OCI-LY7 (cell line): ENCODE results near the gene C19orf81. TPM values are rescaled to one million over a fixed set of nuclear protein-coding genes. Genes with fewer than 3 reads are reported as not detected.
"Not testable (repeated sequence)": the region's sequence is repeated elsewhere in the genome, so short reads cannot be mapped to it uniquely, and the experiment has no call there.

Experiments
- BruUV-seq: library from RNA; stranded (reverse); fragments of 400-500 nt; replicated peaks from 2 replicates; lab custom pipeline; 2021; lab: Mats Ljungman, UMichigan
- CTCF ChIA-PET: fragments of 300-600 bp; sonication (Branson Sonifier 250); formaldehyde crosslinking; loops from one replicate; lab custom pipeline; 2022; ENCODE audit warnings: antibody characterized with exemption; ENCODE audit not compliant: unreplicated experiment; lab: Charles Lee
- POLR2A ChIA-PET: fragments of 300-600 bp; sonication (Branson Sonifier 250); formaldehyde crosslinking; loops from one replicate; lab custom pipeline; 2022; ENCODE audit warnings: antibody characterized with exemption; lab: Charles Lee
- DNase-seq: peaks from one replicate; pipeline ENCODE4 v3.0.0-alpha.2; 2015; ENCODE audit warnings: low spot score
- H2AFZ ChIP-seq: fragments of 200-600 bp; sonication (generic), shearing (Covaris generic); 2 replicates; pipeline ENCODE4 v1.6.1; 2014; ENCODE audit warnings: mild to moderate bottlenecking, antibody characterized with exemption, low read length, moderate library complexity
- H3K27ac ChIP-seq: fragments of 200-600 bp; sonication (generic); 2 replicates; pipeline ENCODE4 v1.5.1; 2014; ENCODE audit warnings: mixed run types, low read depth, mild to moderate bottlenecking, moderate library complexity, low read length, inconsistent platforms; ENCODE audit not compliant: poor library complexity, severe bottlenecking
- H3K36me3 ChIP-seq: fragments of 200-600 bp; sonication (generic); 2 replicates; pipeline ENCODE4 v1.6.1; 2014; ENCODE audit warnings: mild to moderate bottlenecking, antibody characterized with exemption, low read length, moderate library complexity, mixed read lengths; ENCODE audit not compliant: insufficient read depth
- H3K4me1 ChIP-seq: fragments of 200-600 bp; sonication (generic); 2 replicates; pipeline ENCODE4 v1.5.1; 2014; ENCODE audit warnings: mild to moderate bottlenecking, low read length; ENCODE audit not compliant: insufficient read depth, poor library complexity, severe bottlenecking
- H3K4me2 ChIP-seq: fragments of 200-600 bp; sonication (generic); 2 replicates; pipeline ENCODE4 v1.6.1; 2014; ENCODE audit warnings: mild to moderate bottlenecking, low read length
- H3K4me3 ChIP-seq: fragments of 200-600 bp; sonication (generic); 2 replicates; pipeline ENCODE4 v1.5.1; 2014; ENCODE audit warnings: mild to moderate bottlenecking, low read depth, low read length; ENCODE audit not compliant: poor library complexity, severe bottlenecking
- H3K79me2 ChIP-seq: fragments of 200-600 bp; sonication (generic); 2 replicates; pipeline ENCODE4 v1.6.1; 2016; ENCODE audit warnings: low read depth, mild to moderate bottlenecking, low read length, moderate library complexity, mixed read lengths; ENCODE audit not compliant: insufficient read depth
- H3K9me2 ChIP-seq: fragments of 200-600 bp; sonication (generic); 2 replicates; pipeline ENCODE4 v1.6.1; 2016; ENCODE audit warnings: mild to moderate bottlenecking, low read length, mixed read lengths; ENCODE audit not compliant: insufficient read depth
- H3K9me3 ChIP-seq: fragments of 200-600 bp; sonication (generic); 2 replicates; pipeline ENCODE4 v1.6.1; 2014; ENCODE audit warnings: mild to moderate bottlenecking, mixed run types, low read length, mixed read lengths
- H4K20me1 ChIP-seq: fragments of 200-600 bp; sonication (generic); 2 replicates; pipeline ENCODE4 v1.6.1; 2014; ENCODE audit warnings: mild to moderate bottlenecking, antibody characterized with exemption, low read length, moderate library complexity, mixed read lengths; ENCODE audit not compliant: insufficient read depth
- CTCF ChIP-seq: fragments of 200-600 bp; sonication (generic); conservative IDR thresholded peaks from 2 replicates; pipeline ENCODE4 v1.5.1; 2014; ENCODE audit warnings: mild to moderate bottlenecking, antibody characterized with exemption, low read length, moderate library complexity, mixed read lengths
- EZH2phosphoT487 ChIP-seq: fragments of 200-600 bp; sonication (generic); IDR thresholded peaks from 2 replicates; pipeline ENCODE4 v1.6.1; 2018; ENCODE audit warnings: low read depth, borderline replicate concordance, mild to moderate bottlenecking, mixed run types, antibody characterized with exemption, low read length, moderate library complexity, mixed read lengths
- intact Hi-C: fragments of 100-400 bp; cut with micrococcal nuclease; formaldehyde crosslinking; loops from one replicate; pipeline ENCODE4 v1.10.0; 2022; ENCODE audit not compliant: unreplicated experiment
- total RNA-seq, 2 experiments: library from RNA; depleted of rRNA in 1 of 2; stranded (reverse); fragments of >200 nt in 1 of 2; shearing (Covaris generic) in 1 of 2; gene quantifications; 2 replicates each; pipeline ENCODE4 v1.2.3, GENCODE V29; 2014 to 2022

The C19orf81 gene
- total RNA-seq, 2 experiments from 2014 or later, result 11.4 to 20.0 TPM

GRCh38 chr19:50604264-50605073 lies 44.8 kb upstream of the C19orf81 start:
- H2AFZ ChIP-seq, H3K9me3 ChIP-seq, H3K4me3 ChIP-seq, H3K79me2 ChIP-seq, H3K27ac ChIP-seq, H4K20me1 ChIP-seq, H3K4me1 ChIP-seq, CTCF ChIA-PET, H3K36me3 ChIP-seq, BruUV-seq, DNase-seq, H3K9me2 ChIP-seq, H3K4me2 ChIP-seq, POLR2A ChIA-PET: not testable (repeated sequence)
- intact Hi-C loops, result loop anchor here (5.0 kb wide), 2 partner anchors 103 to 178 kb away; no protein-coding TSS in a partner anchor
- TF ChIP-seq CTCF, result peak; percentile 48

GRCh38 chr19:50606059-50606836 lies 43.0 kb upstream of the C19orf81 start:
- BruUV-seq, DNase-seq, H3K4me2 ChIP-seq, H3K9me2 ChIP-seq, CTCF ChIA-PET, H4K20me1 ChIP-seq, H3K4me3 ChIP-seq, H3K9me3 ChIP-seq, H3K27ac ChIP-seq, H3K79me2 ChIP-seq, H3K4me1 ChIP-seq, H3K36me3 ChIP-seq, POLR2A ChIA-PET, H2AFZ ChIP-seq: not testable (repeated sequence)
- intact Hi-C loops, result loop anchor here (5.0 kb wide), 2 partner anchors 101 to 176 kb away; no protein-coding TSS in a partner anchor

GRCh38 chr19:50607388-50607787 lies 41.9 kb upstream of the C19orf81 start:
- no peak for TF ChIP-seq EZH2phosphoT487
- TF ChIP-seq CTCF, result no peak
- Histone ChIP-seq H3K79me2 (no peaks in the 10 kb centered on the region), H3K9me2 (no peaks in the 10 kb centered on the region), H3K4me1 (no peaks in the 10 kb centered on the region), H3K9me3 (no peaks in the 10 kb centered on the region), H3K4me3 (no peak overlapping the region), H3K4me2 (no peak overlapping the region), H4K20me1 (no peaks in the 10 kb centered on the region), H2AFZ (no peak overlapping the region), H3K36me3 (no peaks in the 10 kb centered on the region), H3K27ac (no peak overlapping the region)
- ChIA-PET CTCF (no interaction called here), POLR2A (no interaction called here)
- no TSS peak for BruUV-seq
- DNase-seq, result no peak
- intact Hi-C loops, result loop anchor here (5.0 kb wide), 2 partner anchors 100 to 175 kb away; no protein-coding TSS in a partner anchor
